H1 (cell line): ENCODE data around the gene PRR3. TPM values are rescaled to one million over a fixed set of nuclear protein-coding genes. Genes with fewer than 3 reads are reported as not detected.

Source experiments
- E2F6 ChIP-seq: IDR thresholded peaks from 2 replicates; pipeline ENCODE4 v1.6.1; 2012; ENCODE audit warnings: inconsistent platforms
- EZH2 ChIP-seq: fragments of 200-600 bp; sonication (generic); IDR thresholded peaks from 2 replicates; pipeline ENCODE4 v1.7.1; 2012; ENCODE audit warnings: low read depth, mild to moderate bottlenecking, moderate library complexity, low read length, inconsistent platforms; ENCODE audit not compliant: severe bottlenecking
- GABPA ChIP-seq: IDR thresholded peaks from 2 replicates; pipeline ENCODE4 v1.6.1; 2011; ENCODE audit warnings: mild to moderate bottlenecking, low read length, moderate library complexity, borderline replicate concordance; ENCODE audit not compliant: insufficient read depth
- SIRT6 ChIP-seq: IDR thresholded peaks from one replicate; pipeline ENCODE4 v1.7.1; 2012; ENCODE audit warnings: low read length, inconsistent platforms
- polyA plus RNA-seq, 7 experiments: library from polyadenylated mRNA; depleted of rRNA in 3 of 7; stranded (reverse) in 5 of 7; unstranded in 2 of 7; fragments of >200 nt in 5 of 7; fragments of 200-250 nt in 2 of 7; gene quantifications; 1 replicate in 5 of 7; 2 replicates in 1 of 7; 4 replicates in 1 of 7; pipeline versions ENCODE4 v1.2.1 to v1.2.3, GENCODE V29; 2011 to 2013; ENCODE audit warnings: missing spikeins in 2 of 7, mixed read lengths in 2 of 7
- total RNA-seq: library from RNA; stranded (reverse); fragmentation: NEBNext Ultra II Directional; extraction: Animal tissue kit (Norgen Biotek cat#: 25700); gene quantifications from 2 replicates; pipeline ENCODE4 v1.2.1, GENCODE V29; 2021

PRR3 gene
- total and polyA plus RNA-seq, 2 of the 8 experiments (the other 6 are each of a cell fraction or from before 2014, with no cell fraction given): 10.5 to 24.2 TPM

- TF ChIP-seq E2F6: no peak
- TF ChIP-seq GABPA: no peak
- TF ChIP-seq SIRT6: no peak
- TF ChIP-seq EZH2: no peak
- TF ChIP-seq, all 59 proteins: peak for 0
Observed at GRCh38 chr6:30507849-30508827, 49.0 kb upstream of the PRR3 start (continued).
